ENCODE measurements around the gene MB. TPM values are rescaled to one million over a fixed set of nuclear protein-coding genes. Genes with fewer than 3 reads are reported as not detected.
A peak's percentile ranks its signal among the peaks of the same experiment; 100 is the strongest.

MB gene
- polyA plus RNA-seq, 2 donors = 2.5 to 5.1 TPM

DNA sequence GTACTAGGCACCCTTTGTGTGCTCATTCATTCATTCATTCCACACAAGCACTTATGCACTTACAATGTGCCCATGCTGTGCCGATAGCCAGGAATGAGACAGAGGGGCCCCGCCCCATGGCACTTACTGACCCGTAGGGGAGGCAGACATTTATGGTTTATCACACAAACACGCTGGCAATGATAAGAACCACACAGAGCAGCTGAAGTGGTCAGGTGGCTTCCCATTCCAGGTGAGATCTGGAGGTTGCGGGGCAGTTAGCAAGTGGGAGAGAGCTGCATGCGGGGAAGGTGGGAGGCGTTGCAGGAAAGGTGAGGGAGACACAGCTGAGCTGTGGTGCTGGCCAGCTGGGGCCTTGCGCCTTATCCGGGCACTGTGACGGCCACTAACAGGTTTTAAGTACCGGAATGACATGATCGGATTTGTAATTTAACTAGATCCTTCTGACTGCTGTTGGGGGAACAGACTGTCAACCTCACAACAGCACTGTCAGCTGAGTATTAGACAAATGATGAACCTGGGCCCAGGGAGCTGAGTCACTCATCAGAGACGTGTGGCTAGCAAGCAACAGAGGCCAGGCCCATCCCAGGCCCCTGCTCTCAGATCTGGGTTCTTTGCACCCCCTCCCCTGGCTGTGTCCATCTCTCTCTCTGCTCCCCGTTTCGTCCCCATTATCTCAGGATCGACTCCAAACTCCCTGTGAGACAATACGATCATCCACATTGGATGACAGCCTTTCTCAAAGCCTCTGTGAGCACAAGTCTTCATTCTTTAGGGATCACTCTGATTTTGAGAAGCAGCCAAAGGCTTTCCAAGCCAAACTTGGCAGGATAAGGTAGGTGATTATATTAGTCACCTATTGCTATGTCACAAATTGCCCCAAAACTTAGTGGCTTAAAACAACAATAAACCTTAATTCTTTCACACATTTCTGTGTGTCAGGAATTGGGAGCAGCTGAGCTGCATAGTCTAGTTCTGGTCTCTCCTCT lies 48.1 kb downstream of the MB start:
- Histone ChIP-seq H3K27ac (ENCODE audit: low read depth in 2 of 2, low read length in 1 of 2) (no peak overlapping the region), H3K4me1 (ENCODE audit: control insufficient read depth in 2 of 2, insufficient read depth in 2 of 2, low read length in 1 of 2) (peaks cover 5 to 7% of the 10 kb centered on the region in 2 donors), H3K27me3 (ENCODE audit: control insufficient read depth in 1 of 2, insufficient read depth in 2 of 2, low read length in 2 of 2) (no peaks in the 10 kb centered on the region), H3K36me3 (ENCODE audit: control insufficient read depth in 2 of 2, insufficient read depth in 2 of 2, low read length in 1 of 2) (no peaks in the 10 kb centered on the region), H3K4me3 (ENCODE audit: low read depth in 1 of 2, low read length in 2 of 2) (no peak overlapping the region), H3K9me3 (ENCODE audit: control insufficient read depth in 2 of 2, insufficient read depth in 1 of 2, low read depth in 1 of 2, low read length in 1 of 2) (no peaks in the 10 kb centered on the region)
- 46 to 51% methylated on average over 17 of the region's 17 CpGs for WGBS, 2 donors

GRCh38 chr22:35567351-35568141 lies 49.6 kb downstream of the MB start:
- H3K4me3 ChIP-seq (ENCODE audit: low read depth in 1 of 2, low read length in 2 of 2) = no peak overlapping the region
- 49 to 59% methylated on average over 23 of the region's 23 CpGs for WGBS, 2 donors
- H3K27ac ChIP-seq (ENCODE audit: low read depth in 2 of 2, low read length in 1 of 2) = no peak overlapping the region
- no peaks in the 10 kb centered on the region for H3K36me3 ChIP-seq (ENCODE audit: control insufficient read depth in 2 of 2, insufficient read depth in 2 of 2, low read length in 1 of 2)
- H3K9me3 ChIP-seq (ENCODE audit: control insufficient read depth in 2 of 2, insufficient read depth in 1 of 2, low read depth in 1 of 2, low read length in 1 of 2) = no peaks in the 10 kb centered on the region
- H3K4me1 ChIP-seq (ENCODE audit: control insufficient read depth in 2 of 2, insufficient read depth in 2 of 2, low read length in 1 of 2) = peaks cover 5 to 7% of the 10 kb centered on the region in 2 donors
- H3K27me3 ChIP-seq (ENCODE audit: control insufficient read depth in 1 of 2, insufficient read depth in 2 of 2, low read length in 2 of 2) = no peaks in the 10 kb centered on the region

DNA sequence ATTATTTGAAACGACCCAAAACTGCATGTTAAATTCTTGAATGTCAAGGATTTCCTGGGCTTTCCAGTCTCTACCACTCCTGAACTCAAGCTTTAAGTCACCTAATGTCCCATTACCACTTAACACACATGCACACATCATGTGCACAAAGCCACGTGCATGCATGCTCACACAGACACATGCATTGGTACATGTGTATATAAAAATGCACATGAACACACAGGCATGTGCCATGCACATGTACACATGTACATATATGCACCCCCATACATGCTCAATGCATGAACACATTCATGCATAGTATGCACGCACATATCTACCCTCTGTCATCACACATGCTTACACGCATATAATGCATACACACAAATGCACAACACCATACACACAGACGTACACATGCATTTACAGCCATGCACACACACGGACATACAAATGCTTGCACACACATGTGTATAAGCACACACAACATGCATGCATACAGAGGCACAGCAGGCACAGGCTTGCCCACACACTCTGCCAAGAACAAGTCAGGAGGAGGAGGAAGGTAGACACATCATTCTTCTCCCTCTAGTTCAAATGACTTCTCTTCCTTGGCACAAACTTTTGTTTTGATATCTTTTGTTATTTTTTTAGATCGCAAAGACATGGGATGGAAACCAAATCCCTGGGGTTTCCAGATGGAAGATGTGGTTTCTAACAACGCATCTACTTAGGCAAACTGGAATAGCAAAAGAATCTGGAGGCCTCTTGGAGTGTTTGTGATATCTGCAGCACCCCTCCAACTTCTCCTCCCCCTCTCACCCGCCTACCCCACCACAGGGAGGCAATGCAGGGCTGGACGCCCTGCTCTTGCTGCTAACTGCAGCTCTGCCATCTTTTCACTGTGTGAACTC lies 51.9 kb downstream of the MB start:
- peak overlapping the region in 1 of 2 donors; percentile 50 for H3K27ac ChIP-seq (ENCODE audit: low read depth in 2 of 2, low read length in 1 of 2)
- no peaks in the 10 kb centered on the region for H3K9me3 ChIP-seq (ENCODE audit: control insufficient read depth in 2 of 2, insufficient read depth in 1 of 2, low read depth in 1 of 2, low read length in 1 of 2)
- peaks cover 5 to 7% of the 10 kb centered on the region in 2 donors for H3K4me1 ChIP-seq (ENCODE audit: control insufficient read depth in 2 of 2, insufficient read depth in 2 of 2, low read length in 1 of 2)
- WGBS, 2 donors = 45 to 63% methylated on average over 10 of the region's 10 CpGs
- no peaks in the 10 kb centered on the region for H3K36me3 ChIP-seq (ENCODE audit: control insufficient read depth in 2 of 2, insufficient read depth in 2 of 2, low read length in 1 of 2)
- H3K4me3 ChIP-seq (ENCODE audit: low read depth in 1 of 2, low read length in 2 of 2) = no peak overlapping the region
- no peaks in the 10 kb centered on the region for H3K27me3 ChIP-seq (ENCODE audit: control insufficient read depth in 1 of 2, insufficient read depth in 2 of 2, low read length in 2 of 2)

GRCh38 chr22:35563211-35563610 lies 53.9 kb downstream of the MB start:
- H3K36me3 ChIP-seq (ENCODE audit: control insufficient read depth in 2 of 2, insufficient read depth in 2 of 2, low read length in 1 of 2) = no peaks in the 10 kb centered on the region
- 78 to 80% methylated on average over 7 of the region's 7 CpGs for WGBS, 2 donors
- H3K4me1 ChIP-seq (ENCODE audit: control insufficient read depth in 2 of 2, insufficient read depth in 2 of 2, low read length in 1 of 2) = peaks cover 2 to 3% of the 10 kb centered on the region in 2 donors
- no peak overlapping the region for H3K27ac ChIP-seq (ENCODE audit: low read depth in 2 of 2, low read length in 1 of 2)
- H3K9me3 ChIP-seq (ENCODE audit: control insufficient read depth in 2 of 2, insufficient read depth in 1 of 2, low read depth in 1 of 2, low read length in 1 of 2) = peaks cover 0 to 3% of the 10 kb centered on the region in 2 donors
- H3K27me3 ChIP-seq (ENCODE audit: control insufficient read depth in 1 of 2, insufficient read depth in 2 of 2, low read length in 2 of 2) = no peaks in the 10 kb centered on the region
- no peak overlapping the region for H3K4me3 ChIP-seq (ENCODE audit: low read depth in 1 of 2, low read length in 2 of 2)

GRCh38 chr22:35561796-35562526 lies 55.2 kb downstream of the MB start:
- Histone ChIP-seq H3K4me1 (ENCODE audit: control insufficient read depth in 2 of 2, insufficient read depth in 2 of 2, low read length in 1 of 2) (peaks cover 2 to 3% of the 10 kb centered on the region in 2 donors), H3K4me3 (ENCODE audit: low read depth in 1 of 2, low read length in 2 of 2) (no peak overlapping the region), H3K27me3 (ENCODE audit: control insufficient read depth in 1 of 2, insufficient read depth in 2 of 2, low read length in 2 of 2) (no peaks in the 10 kb centered on the region), H3K9me3 (ENCODE audit: control insufficient read depth in 2 of 2, insufficient read depth in 1 of 2, low read depth in 1 of 2, low read length in 1 of 2) (peaks cover 0 to 3% of the 10 kb centered on the region in 2 donors), H3K27ac (ENCODE audit: low read depth in 2 of 2, low read length in 1 of 2) (no peak overlapping the region), H3K36me3 (ENCODE audit: control insufficient read depth in 2 of 2, insufficient read depth in 2 of 2, low read length in 1 of 2) (no peaks in the 10 kb centered on the region)
- WGBS, 2 donors = 86% methylated on average over 20 of the region's 20 CpGs

GRCh38 chr22:35560824-35561223 lies 56.3 kb downstream of the MB start:
- H3K9me3 ChIP-seq (ENCODE audit: control insufficient read depth in 2 of 2, insufficient read depth in 1 of 2, low read depth in 1 of 2, low read length in 1 of 2) = peaks cover 0 to 3% of the 10 kb centered on the region in 2 donors

GRCh38 chr22:35560366-35560765 lies 56.8 kb downstream of the MB start:
- WGBS, 2 donors = 66 to 68% methylated on average over 5 of the region's 5 CpGs
- peaks cover 0 to 3% of the 10 kb centered on the region in 2 donors for H3K9me3 ChIP-seq (ENCODE audit: control insufficient read depth in 2 of 2, insufficient read depth in 1 of 2, low read depth in 1 of 2, low read length in 1 of 2)
- H3K4me1 ChIP-seq (ENCODE audit: control insufficient read depth in 2 of 2, insufficient read depth in 2 of 2, low read length in 1 of 2) = peaks cover 2 to 3% of the 10 kb centered on the region in 2 donors
- H3K4me3 ChIP-seq (ENCODE audit: low read depth in 1 of 2, low read length in 2 of 2) = no peak overlapping the region
- H3K27ac ChIP-seq (ENCODE audit: low read depth in 2 of 2, low read length in 1 of 2) = no peak overlapping the region
- no peaks in the 10 kb centered on the region for H3K36me3 ChIP-seq (ENCODE audit: control insufficient read depth in 2 of 2, insufficient read depth in 2 of 2, low read length in 1 of 2)
- no peaks in the 10 kb centered on the region for H3K27me3 ChIP-seq (ENCODE audit: control insufficient read depth in 1 of 2, insufficient read depth in 2 of 2, low read length in 2 of 2)

More at GRCh38 chr22:35560824-35561223, 56.3 kb downstream of the MB start:
- no peaks in the 10 kb centered on the region for H3K36me3 ChIP-seq (ENCODE audit: control insufficient read depth in 2 of 2, insufficient read depth in 2 of 2, low read length in 1 of 2)
- no peak overlapping the region for H3K27ac ChIP-seq (ENCODE audit: low read depth in 2 of 2, low read length in 1 of 2)
- peaks cover 2 to 3% of the 10 kb centered on the region in 2 donors for H3K4me1 ChIP-seq (ENCODE audit: control insufficient read depth in 2 of 2, insufficient read depth in 2 of 2, low read length in 1 of 2)
- H3K4me3 ChIP-seq (ENCODE audit: low read depth in 1 of 2, low read length in 2 of 2) = no peak overlapping the region
- no peaks in the 10 kb centered on the region for H3K27me3 ChIP-seq (ENCODE audit: control insufficient read depth in 1 of 2, insufficient read depth in 2 of 2, low read length in 2 of 2)
- 68 to 86% methylated on average over 1 of the region's 1 CpG for WGBS, 2 donors

DNA sequence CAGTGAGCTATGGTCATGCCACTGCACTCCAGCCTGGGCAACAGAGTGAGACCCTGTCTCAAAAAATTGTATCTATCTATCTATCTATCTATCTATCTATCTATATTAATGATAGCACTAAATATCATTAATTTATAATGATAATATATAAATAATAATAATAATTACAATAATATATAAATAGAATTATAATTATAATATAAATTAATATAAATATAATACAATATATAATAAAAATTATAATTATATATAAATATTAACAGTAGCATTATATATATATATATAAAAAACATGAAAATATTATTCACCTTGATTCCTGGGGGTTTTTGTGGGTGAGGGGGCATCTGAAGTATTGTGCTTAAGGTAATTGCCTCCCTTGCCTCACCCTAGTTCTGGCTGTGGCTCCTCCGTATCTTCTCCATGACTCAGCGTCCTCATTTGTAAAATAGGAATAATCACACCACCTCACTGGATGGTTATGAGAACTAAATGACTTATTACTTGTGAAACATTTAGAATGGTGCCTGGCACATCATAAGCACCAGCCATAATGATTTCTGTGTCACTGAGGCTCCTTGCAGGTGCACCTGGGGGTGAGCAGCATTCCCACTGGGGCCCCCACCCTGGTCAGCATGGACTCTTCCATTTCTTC lies 57.6 kb downstream of the MB start:
- Histone ChIP-seq H3K27me3 (ENCODE audit: control insufficient read depth in 1 of 2, insufficient read depth in 2 of 2, low read length in 2 of 2) (no peaks in the 10 kb centered on the region), H3K9me3 (ENCODE audit: control insufficient read depth in 2 of 2, insufficient read depth in 1 of 2, low read depth in 1 of 2, low read length in 1 of 2) (peaks cover 0 to 3% of the 10 kb centered on the region in 2 donors), H3K4me1 (ENCODE audit: control insufficient read depth in 2 of 2, insufficient read depth in 2 of 2, low read length in 1 of 2) (no peaks in the 10 kb centered on the region), H3K4me3 (ENCODE audit: low read depth in 1 of 2, low read length in 2 of 2) (no peak overlapping the region), H3K27ac (ENCODE audit: low read depth in 2 of 2, low read length in 1 of 2) (no peak overlapping the region), H3K36me3 (ENCODE audit: control insufficient read depth in 2 of 2, insufficient read depth in 2 of 2, low read length in 1 of 2) (no peaks in the 10 kb centered on the region)
- WGBS, 2 donors = 74 to 78% methylated on average over 2 of the region's 2 CpGs
